OCI-LY1 (cell line): Measurements from ENCODE around the gene CAPN14.

Source experiments
- EZH2 ChIP-seq: fragments of 200-600 bp; sonication (generic), shearing (Covaris generic); IDR thresholded peaks from 2 replicates; pipeline ENCODE4 v1.8.0; 2017; ENCODE audit warnings: borderline replicate concordance, mixed run types, mild to moderate bottlenecking, antibody characterized with exemption, low read length, moderate library complexity, mixed read lengths
- TF ChIP-seq, protein P1 (sequence below): fragments of 200-600 bp; sonication (generic), shearing (Covaris generic); IDR thresholded peaks from 2 replicates; pipeline ENCODE4 v1.5.1; 2017; ENCODE audit warnings: mild to moderate bottlenecking, antibody characterized with exemption, low read length, moderate library complexity, mixed read lengths

DNA sequence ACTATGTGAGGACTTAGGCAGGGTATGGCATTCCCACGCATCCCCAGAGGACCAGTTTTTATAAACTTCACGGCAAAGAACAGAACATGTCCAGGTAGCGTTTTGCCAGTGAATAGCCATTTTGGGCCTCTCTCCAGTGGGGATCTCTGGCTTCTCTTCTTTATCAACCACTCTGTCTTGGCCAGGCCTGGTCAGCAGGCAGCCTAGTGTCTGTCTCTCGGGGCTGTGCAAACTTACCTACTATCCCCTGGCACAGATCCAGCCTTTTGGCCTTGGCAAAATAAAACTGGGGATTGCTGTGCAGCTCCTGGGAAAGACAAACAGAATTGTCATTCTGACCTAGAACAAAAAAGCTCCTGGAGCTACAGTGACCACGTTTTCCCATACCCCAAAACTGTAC is 14.5 kb downstream of the CAPN14 start:
- TF ChIP-seq, protein P1, sequence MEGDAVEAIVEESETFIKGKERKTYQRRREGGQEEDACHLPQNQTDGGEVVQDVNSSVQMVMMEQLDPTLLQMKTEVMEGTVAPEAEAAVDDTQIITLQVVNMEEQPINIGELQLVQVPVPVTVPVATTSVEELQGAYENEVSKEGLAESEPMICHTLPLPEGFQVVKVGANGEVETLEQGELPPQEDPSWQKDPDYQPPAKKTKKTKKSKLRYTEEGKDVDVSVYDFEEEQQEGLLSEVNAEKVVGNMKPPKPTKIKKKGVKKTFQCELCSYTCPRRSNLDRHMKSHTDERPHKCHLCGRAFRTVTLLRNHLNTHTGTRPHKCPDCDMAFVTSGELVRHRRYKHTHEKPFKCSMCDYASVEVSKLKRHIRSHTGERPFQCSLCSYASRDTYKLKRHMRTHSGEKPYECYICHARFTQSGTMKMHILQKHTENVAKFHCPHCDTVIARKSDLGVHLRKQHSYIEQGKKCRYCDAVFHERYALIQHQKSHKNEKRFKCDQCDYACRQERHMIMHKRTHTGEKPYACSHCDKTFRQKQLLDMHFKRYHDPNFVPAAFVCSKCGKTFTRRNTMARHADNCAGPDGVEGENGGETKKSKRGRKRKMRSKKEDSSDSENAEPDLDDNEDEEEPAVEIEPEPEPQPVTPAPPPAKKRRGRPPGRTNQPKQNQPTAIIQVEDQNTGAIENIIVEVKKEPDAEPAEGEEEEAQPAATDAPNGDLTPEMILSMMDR, result no peak
- no peak for TF ChIP-seq EZH2
